GM12878 (cell line): ENCODE measurements around the gene TXLNG. TPM values are rescaled to one million over a fixed set of nuclear protein-coding genes. Genes with fewer than 3 reads are reported as not detected.

Experiments
- ATAC-seq: fragments of 200-7000 bp; cut with Tn5 transposase; 3 replicates; pipeline ENCODE4 v1.9.1; 2020; ENCODE audit warnings: mild to moderate bottlenecking, moderate library complexity
- BruUV-seq: library from RNA; stranded (reverse); fragments of 400-500 nt; replicated peaks from 2 replicates; lab custom pipeline; 2021; lab: Mats Ljungman, UMichigan
- CTCF ChIA-PET: fragments of 300-600 bp; sonication (Branson Sonifier 250); formaldehyde crosslinking; extraction: SDS; loops from one replicate; lab custom pipeline; 2021; ENCODE audit warnings: inconsistent platforms; lab: Yijun Ruan, JAX
- POLR2A ChIA-PET: fragments of 350-600 bp; formaldehyde crosslinking; extraction: SDS; loops from one replicate; lab custom pipeline; 2021; ENCODE audit warnings: inconsistent platforms; lab: Charles Lee
- RAD21 ChIA-PET: fragments of 300-600 bp; sonication (Branson Sonifier 250); formaldehyde crosslinking; loops from one replicate; lab custom pipeline; 2023; ENCODE audit warnings: antibody characterized with exemption; ENCODE audit not compliant: unreplicated experiment; lab: Charles Lee
- SMC1A ChIA-PET: fragments of 300-600 bp; sonication (Branson Sonifier 250); formaldehyde crosslinking; loops from one replicate; lab custom pipeline; 2023; ENCODE audit not compliant: unreplicated experiment, uncharacterized antibody; lab: Charles Lee
- DNase-seq: peaks from one replicate; pipeline ENCODE4 v3.0.0-alpha.2; 2011; ENCODE audit warnings: low read depth, low spot score
- FAIRE-seq: peaks from 3 replicates; lab custom pipeline; 2011; peaks lifted over from hg19 to GRCh38; lab: Jason Lieb, UNC
- H2AFZ ChIP-seq: 2 replicates; pipeline ENCODE4 v1.6.0; 2011; ENCODE audit warnings: low read depth, low read length, control low read depth; ENCODE audit not compliant: control insufficient read depth
- H3K27ac ChIP-seq: 2 replicates; pipeline ENCODE4 v1.5.1; 2011; ENCODE audit warnings: control low read depth; ENCODE audit not compliant: control insufficient read depth, insufficient read depth
- H3K27me3 ChIP-seq, 2 experiments: replicated peaks in 1 of 2; 2 replicates each; pipeline versions ENCODE4 v1.6.0 to v1.6.1; 2011; ENCODE audit warnings: low read length in 1 of 2; ENCODE audit not compliant: control insufficient read depth in 2 of 2, insufficient read depth in 2 of 2
- H3K36me3 ChIP-seq, 2 experiments: 2 replicates each; pipeline ENCODE4 v1.5.1; 2011; ENCODE audit warnings: low read length in 1 of 2; ENCODE audit not compliant: control insufficient read depth in 2 of 2, insufficient read depth in 2 of 2
- H3K4me1 ChIP-seq: 2 replicates; pipeline ENCODE4 v1.6.1; 2011; ENCODE audit warnings: mild to moderate bottlenecking, low read length, moderate library complexity, mixed read lengths; ENCODE audit not compliant: control insufficient read depth, insufficient read depth
- H3K4me2 ChIP-seq: 2 replicates; pipeline ENCODE4 v1.6.0; 2011; ENCODE audit warnings: control low read depth; ENCODE audit not compliant: control insufficient read depth, insufficient read depth
- H3K4me3 ChIP-seq: fragments of 200-600 bp; sonication (generic); 2 replicates; pipeline ENCODE4 v1.5.1; 2016
- H3K79me2 ChIP-seq: 2 replicates; pipeline ENCODE4 v1.6.0; 2011; ENCODE audit warnings: low read length; ENCODE audit not compliant: control insufficient read depth, insufficient read depth
- H3K9ac ChIP-seq: 2 replicates; pipeline ENCODE4 v1.8.0; 2011; ENCODE audit warnings: low read length, control low read depth, mixed read lengths; ENCODE audit not compliant: control insufficient read depth, insufficient read depth
- H3K9me3 ChIP-seq: replicated peaks from 3 replicates; pipeline ENCODE4 v1.5.1; 2011; ENCODE audit warnings: mild to moderate bottlenecking, low read length; ENCODE audit not compliant: control insufficient read depth, insufficient read depth
- H4K20me1 ChIP-seq: 2 replicates; pipeline ENCODE4 v1.6.0; 2011; ENCODE audit not compliant: control insufficient read depth, insufficient read depth
- BCLAF1 ChIP-seq: fragments of 450-650 bp; IDR thresholded peaks from 2 replicates; pipeline ENCODE4 v1.6.1; 2017; ENCODE audit warnings: antibody characterized with exemption, mild to moderate bottlenecking, moderate library complexity
- PML ChIP-seq: IDR thresholded peaks from 2 replicates; pipeline ENCODE4 v1.6.1; 2012; ENCODE audit warnings: low read length, inconsistent platforms
- POLR2AphosphoS2 ChIP-seq: IDR thresholded peaks from 2 replicates; pipeline ENCODE4 v1.6.1; 2011; ENCODE audit warnings: low read depth, mild to moderate bottlenecking, low read length, improper control_type of control experiment, moderate library complexity
- RELA ChIP-seq: fragments of 450-650 bp; IDR thresholded peaks from 2 replicates; pipeline ENCODE4 v1.8.0; 2014; ENCODE audit warnings: borderline replicate concordance; ENCODE audit not compliant: partially characterized antibody
- SUZ12 ChIP-seq: fragments of 200-600 bp; sonication (generic); IDR thresholded peaks from one replicate; pipeline ENCODE4 v1.6.1; 2018; ENCODE audit warnings: antibody characterized with exemption, mild to moderate bottlenecking; ENCODE audit not compliant: unreplicated experiment
- USF1 ChIP-seq: IDR thresholded peaks from 2 replicates; pipeline ENCODE4 v1.6.1; 2011; ENCODE audit warnings: borderline replicate concordance, low read depth, mild to moderate bottlenecking, moderate library complexity, mixed read lengths, low read length; ENCODE audit not compliant: insufficient read depth; ENCODE audit errors: extremely low read length
- ZBTB11 ChIP-seq: fragments of 450-650 bp; formaldehyde crosslinking; IDR thresholded peaks from 2 replicates; pipeline ENCODE4 v1.5.0; 2022; ENCODE audit warnings: mild to moderate bottlenecking, missing genetic modification characterization
- ZBTB4 ChIP-seq: fragments of 450-650 bp; formaldehyde crosslinking; IDR thresholded peaks from 2 replicates; pipeline ENCODE4 v1.4.0; 2022; ENCODE audit warnings: mild to moderate bottlenecking, moderate library complexity
- in situ Hi-C: fragments of 300-500 bp; cut with MboI; formaldehyde crosslinking; loops from 9 replicates; pipeline ENCODE4 v1.14.3; 2018; ENCODE audit warnings: mixed read lengths
- intact Hi-C: fragments of 100-400 bp; cut with micrococcal nuclease; formaldehyde crosslinking; loops from one replicate; pipeline ENCODE4 v1.14.2; 2022; ENCODE audit not compliant: unreplicated experiment
- polyA plus RNA-seq, 11 experiments: library from polyadenylated mRNA; depleted of rRNA in 4 of 11; unstranded in 6 of 11; stranded (reverse) in 5 of 11; fragments of >200 nt; fragmentation: Nextera tagmentation in 4 of 11; fragmentation: Illumina TruSeq in 1 of 11; extraction: Ambion mirVana in 4 of 11; extraction: Trizol in 1 of 11; gene quantifications; 1 replicate in 1 of 11; 2 replicates in 10 of 11; pipeline versions ENCODE4 v1.2.1 to v1.2.3, GENCODE V29; 2011 to 2016; ENCODE audit warnings: inconsistent platforms in 2 of 11, missing spikeins in 2 of 11, low read depth in 1 of 11
- total RNA-seq, 4 experiments: library from RNA; depleted of rRNA in 3 of 4; stranded (reverse); fragments of >200 nt in 3 of 4; fragmentation: Illumina TruSeq in 1 of 4; extraction: Trizol in 1 of 4; gene quantifications; 2 replicates each; pipeline versions ENCODE4 v1.2.1 to v1.2.3, GENCODE V29; 2013 to 2021

TXLNG gene
- total and polyA plus RNA-seq, 10 of the 15 experiments (the other 5 are each of a cell fraction or from before 2014, with no cell fraction given), result 9.9 to 40.7 (median 19.5) TPM

- ATAC-seq (no peak), FAIRE-seq (no peak), DNase-seq (no peak)
- intact Hi-C loops (no loop called here), in situ Hi-C loops (no loop called here)
- CTCF ChIA-PET, result interaction anchor here (1.2 kb wide), 1 partner anchor 12 kb away, joined by 3 read pairs; no protein-coding TSS in a partner anchor
- no peaks in the 10 kb centered on the region for H3K4me1 ChIP-seq
- SMC1A ChIA-PET, result no interaction called here
- no peaks in the 10 kb centered on the region for H3K27me3 ChIP-seq
- no peaks in the 10 kb centered on the region for H3K36me3 ChIP-seq
- BruUV-seq, result no TSS peak
- no peak overlapping the region for H3K4me3 ChIP-seq
- POLR2A ChIA-PET, result no interaction called here
- no peaks in the 10 kb centered on the region for H3K9me3 ChIP-seq
- TF ChIP-seq ZBTB11 (CRISPR knock-in tag), result no peak
- no peak for TF ChIP-seq POLR2AphosphoS2
- no peak for TF ChIP-seq BCLAF1
- no peak for TF ChIP-seq USF1
- no peak for TF ChIP-seq PML
- TF ChIP-seq SUZ12, result no peak
- TF ChIP-seq ZBTB4 (CRISPR knock-in tag), result no peak
- TF ChIP-seq RELA, result no peak
- no peak overlapping the region for H3K9ac ChIP-seq
- no peak overlapping the region for H3K27ac ChIP-seq
- RAD21 ChIA-PET, result interaction anchor here (0.5 kb wide), 1 partner anchor 65 kb away, joined by 3 read pairs; no protein-coding TSS in a partner anchor
- H4K20me1 ChIP-seq, result no peaks in the 10 kb centered on the region
- H2AFZ ChIP-seq, result no peak overlapping the region
- H3K79me2 ChIP-seq, result no peaks in the 10 kb centered on the region
- no peak overlapping the region for H3K4me2 ChIP-seq
Observed at GRCh38 chrX:16778545-16778944, 7.7 kb upstream of the TXLNG start.
